CD14-positive monocyte (primary cell): ENCODE data around the gene ZFHX3. TPM values are rescaled to one million over a fixed set of nuclear protein-coding genes. Genes with fewer than 3 reads are reported as not detected.
A peak's percentile ranks its signal among the peaks of the same experiment; 100 is the strongest.

Experiments used
- DNase-seq, 3 donors: peaks; one replicate each; pipeline ENCODE4 v3.0.0-alpha.2; 2011 to 2022
- H2AFZ ChIP-seq: 2 replicates; pipeline ENCODE4 v1.6.0; 2012; ENCODE audit warnings: mild to moderate bottlenecking, low read depth, low read length, inconsistent platforms; ENCODE audit not compliant: insufficient read depth, poor library complexity, severe bottlenecking
- H3K27ac ChIP-seq, 2 donors: 1 replicate in 1 of 2; 2 replicates in 1 of 2; pipeline ENCODE4 v1.5.1; 2012 to 2013; ENCODE audit warnings: low read length in 2 of 2, control low read depth in 1 of 2, inconsistent platforms in 1 of 2, low read depth in 1 of 2, mild to moderate bottlenecking in 1 of 2
- H3K27me3 ChIP-seq, 2 donors: one replicate each; pipeline versions ENCODE4 v1.6.0 to v1.6.1; 2011 to 2013; ENCODE audit warnings: low read length in 2 of 2; ENCODE audit not compliant: control insufficient read depth in 2 of 2, insufficient read depth in 2 of 2
- H3K36me3 ChIP-seq, 2 donors: replicated peaks in 1 of 2; 1 replicate in 1 of 2; 2 replicates in 1 of 2; pipeline versions ENCODE4 v1.5.1 to v1.6.1; 2012 to 2013; ENCODE audit warnings: low read length in 2 of 2, control low read depth in 1 of 2, inconsistent platforms in 1 of 2, mild to moderate bottlenecking in 1 of 2; ENCODE audit not compliant: insufficient read depth in 2 of 2, control insufficient read depth in 1 of 2
- H3K4me1 ChIP-seq, 2 donors: 1 replicate in 1 of 2; 2 replicates in 1 of 2; pipeline versions ENCODE4 v1.5.1 to v1.6.1; 2012 to 2013; ENCODE audit warnings: low read length in 2 of 2, control low read depth in 1 of 2, inconsistent platforms in 1 of 2, mild to moderate bottlenecking in 1 of 2, moderate library complexity in 1 of 2; ENCODE audit not compliant: insufficient read depth in 2 of 2, control insufficient read depth in 1 of 2
- H3K4me2 ChIP-seq: replicated peaks from 2 replicates; pipeline ENCODE3; 2012; ENCODE audit warnings: low read length, moderate library complexity, mild to moderate bottlenecking; ENCODE audit not compliant: poor library complexity, severe bottlenecking; ENCODE audit errors: extremely low read depth
- H3K4me3 ChIP-seq, 3 experiments: fragments of 200-600 bp in 1 of 3; sonication (generic) in 1 of 3; replicated peaks in 1 of 3; 1 replicate in 2 of 3; 2 replicates in 1 of 3; pipeline ENCODE4 v1.5.1; 2011 to 2013; ENCODE audit warnings: low read length in 3 of 3, mild to moderate bottlenecking in 3 of 3, control low read depth in 2 of 3, low read depth in 2 of 3, inconsistent platforms in 1 of 3, moderate library complexity in 1 of 3
- H3K79me2 ChIP-seq: 2 replicates; pipeline ENCODE4 v1.6.0; 2012; ENCODE audit warnings: mild to moderate bottlenecking, control low read depth, inconsistent platforms, low read length, moderate library complexity; ENCODE audit not compliant: insufficient read depth
- H3K9ac ChIP-seq: 2 replicates; pipeline ENCODE4 v1.6.0; 2017; ENCODE audit warnings: low read length, mild to moderate bottlenecking; ENCODE audit not compliant: insufficient read depth, poor library complexity, severe bottlenecking
- H3K9me3 ChIP-seq, 2 donors: replicated peaks in 1 of 2; 1 replicate in 1 of 2; 2 replicates in 1 of 2; pipeline versions ENCODE4 v1.5.1 to v1.6.1; 2012 to 2013; ENCODE audit warnings: low read length in 2 of 2, control low read depth in 1 of 2; ENCODE audit not compliant: control insufficient read depth in 1 of 2, insufficient read depth in 1 of 2
- H4K20me1 ChIP-seq: 2 replicates; pipeline ENCODE4 v1.6.0; 2012; ENCODE audit warnings: mild to moderate bottlenecking, low read length, control low read depth, moderate library complexity; ENCODE audit not compliant: insufficient read depth
- H3K27ac Mint-ChIP-seq, 7 donors: one replicate each; pipeline ENCODE4 v1.8.0; 2020; ENCODE audit warnings: mild to moderate bottlenecking in 7 of 7, mixed read lengths in 7 of 7, moderate library complexity in 6 of 7, inconsistent platforms in 2 of 7
- H3K27me3 Mint-ChIP-seq, 3 donors: one replicate each; pipeline ENCODE4 v1.8.0; 2021 to 2022; ENCODE audit warnings: low read depth in 3 of 3, mild to moderate bottlenecking in 3 of 3, mixed read lengths in 3 of 3, moderate library complexity in 3 of 3, inconsistent platforms in 1 of 3
- H3K36me3 Mint-ChIP-seq, 2 donors: one replicate each; pipeline ENCODE4 v1.8.0; 2020; ENCODE audit warnings: mixed read lengths in 2 of 2, inconsistent platforms in 1 of 2, mild to moderate bottlenecking in 1 of 2
- H3K4me1 Mint-ChIP-seq: one replicate; pipeline ENCODE4 v1.8.0; 2020; ENCODE audit warnings: mild to moderate bottlenecking, mixed read lengths
- H3K4me3 Mint-ChIP-seq, 2 donors: one replicate each; pipeline ENCODE4 v1.8.0; 2020; ENCODE audit warnings: mild to moderate bottlenecking in 2 of 2, mixed read lengths in 2 of 2, moderate library complexity in 1 of 2
- H3K9me3 Mint-ChIP-seq, 7 donors: one replicate each; pipeline ENCODE4 v1.8.0; 2020 to 2022; ENCODE audit warnings: mixed read lengths in 7 of 7, mild to moderate bottlenecking in 6 of 7, moderate library complexity in 6 of 7, inconsistent platforms in 2 of 7
- WGBS: methylation state at CpG from one replicate; pipeline ENCODE4 v1.1.5; 2013; ENCODE audit warnings: missing lambda C conversion rate; ENCODE audit not compliant: insufficient coverage; 5-methylcytosine and 5-hydroxymethylcytosine counted together
- intact Hi-C, 2 donors: fragments of 100-400 bp; cut with micrococcal nuclease; formaldehyde crosslinking; loops; one replicate each; pipeline versions ENCODE4 v1.15.0 to v1.15.1; 2023
- polyA plus RNA-seq, 3 donors: library from polyadenylated mRNA; depleted of rRNA in 1 of 3; unstranded in 2 of 3; stranded (reverse) in 1 of 3; fragments of 300-500 nt in 2 of 3; fragments of >200 nt in 1 of 3; fragmentation: Illumina TruSeq in 2 of 3; gene quantifications; 1 replicate in 2 of 3; 2 replicates in 1 of 3; pipeline ENCODE4 v1.2.3, GENCODE V29; 2012 to 2021
- TF ChIP-seq, protein P1 (sequence below): fragments of 200-600 bp; IDR thresholded peaks from one replicate; pipeline ENCODE4 v1.8.0; 2022; ENCODE audit warnings: antibody characterized with exemption, mild to moderate bottlenecking

The ZFHX3 gene
- polyA plus RNA-seq, 3 donors, result 0.42 to 4.2 (median 0.43) TPM

DNA sequence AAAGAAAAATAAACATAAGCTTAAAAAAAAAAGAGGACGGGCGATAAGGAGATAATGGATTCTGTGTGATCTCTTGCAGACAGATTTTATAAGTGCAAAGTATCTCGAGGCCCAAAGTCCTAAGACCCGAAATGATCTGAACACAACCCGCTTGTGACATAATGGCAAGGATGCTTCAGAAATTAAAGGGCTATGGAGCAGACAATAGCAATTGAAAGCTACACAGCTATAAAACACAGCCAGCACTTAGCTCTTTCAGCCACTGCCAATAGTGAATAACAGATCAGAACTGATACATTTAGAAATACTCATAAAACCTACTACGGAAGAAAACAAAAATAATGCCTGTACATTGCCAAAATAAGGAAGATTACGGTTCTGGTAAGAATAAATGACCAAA is 117.5 kb downstream of the ZFHX3 start:
- Histone ChIP-seq H3K27me3 (no peaks in the 10 kb centered on the region), H3K9me3 (no peaks in the 10 kb centered on the region), H3K9ac (no peak overlapping the region), H3K4me3 (peak overlapping the region in 1 of 3 experiments; percentile 34), H3K4me2 (peak overlapping the region; percentile 56), H3K27ac (peak overlapping the region in 1 of 2 donors; percentile 99), H3K79me2 (peaks cover 9% of the 10 kb centered on the region), H4K20me1 (no peaks in the 10 kb centered on the region), H3K36me3 (no peaks in the 10 kb centered on the region), H2AFZ (no peak overlapping the region), H3K4me1 (peaks cover 69% of the 10 kb centered on the region in 2 donors)
- Mint-ChIP-seq H3K9me3 (no peaks in the 10 kb centered on the region), H3K4me3 (peak overlapping the region in 1 of 2 donors; percentile 64), H3K27ac (peak overlapping the region; percentile 76 to 100 (median 98)), H3K36me3 (peaks cover 5 to 24% of the 10 kb centered on the region in 2 donors), H3K4me1 (peaks cover 70% of the 10 kb centered on the region), H3K27me3 (peaks cover 0 to 5% (median 2%) of the 10 kb centered on the region in 3 donors)
- TF ChIP-seq, protein P1, sequence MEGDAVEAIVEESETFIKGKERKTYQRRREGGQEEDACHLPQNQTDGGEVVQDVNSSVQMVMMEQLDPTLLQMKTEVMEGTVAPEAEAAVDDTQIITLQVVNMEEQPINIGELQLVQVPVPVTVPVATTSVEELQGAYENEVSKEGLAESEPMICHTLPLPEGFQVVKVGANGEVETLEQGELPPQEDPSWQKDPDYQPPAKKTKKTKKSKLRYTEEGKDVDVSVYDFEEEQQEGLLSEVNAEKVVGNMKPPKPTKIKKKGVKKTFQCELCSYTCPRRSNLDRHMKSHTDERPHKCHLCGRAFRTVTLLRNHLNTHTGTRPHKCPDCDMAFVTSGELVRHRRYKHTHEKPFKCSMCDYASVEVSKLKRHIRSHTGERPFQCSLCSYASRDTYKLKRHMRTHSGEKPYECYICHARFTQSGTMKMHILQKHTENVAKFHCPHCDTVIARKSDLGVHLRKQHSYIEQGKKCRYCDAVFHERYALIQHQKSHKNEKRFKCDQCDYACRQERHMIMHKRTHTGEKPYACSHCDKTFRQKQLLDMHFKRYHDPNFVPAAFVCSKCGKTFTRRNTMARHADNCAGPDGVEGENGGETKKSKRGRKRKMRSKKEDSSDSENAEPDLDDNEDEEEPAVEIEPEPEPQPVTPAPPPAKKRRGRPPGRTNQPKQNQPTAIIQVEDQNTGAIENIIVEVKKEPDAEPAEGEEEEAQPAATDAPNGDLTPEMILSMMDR, result no peak
- intact Hi-C loops, result loop anchor here (5.0 to 10.0 kb wide), 4 partner anchors 114 to 726 kb away; partner anchors contain the start of gene ZFHX3 (in 1 of the 2)
- 97% methylated on average over 5 of the region's 7 CpGs for WGBS
- no peak for DNase-seq

DNA sequence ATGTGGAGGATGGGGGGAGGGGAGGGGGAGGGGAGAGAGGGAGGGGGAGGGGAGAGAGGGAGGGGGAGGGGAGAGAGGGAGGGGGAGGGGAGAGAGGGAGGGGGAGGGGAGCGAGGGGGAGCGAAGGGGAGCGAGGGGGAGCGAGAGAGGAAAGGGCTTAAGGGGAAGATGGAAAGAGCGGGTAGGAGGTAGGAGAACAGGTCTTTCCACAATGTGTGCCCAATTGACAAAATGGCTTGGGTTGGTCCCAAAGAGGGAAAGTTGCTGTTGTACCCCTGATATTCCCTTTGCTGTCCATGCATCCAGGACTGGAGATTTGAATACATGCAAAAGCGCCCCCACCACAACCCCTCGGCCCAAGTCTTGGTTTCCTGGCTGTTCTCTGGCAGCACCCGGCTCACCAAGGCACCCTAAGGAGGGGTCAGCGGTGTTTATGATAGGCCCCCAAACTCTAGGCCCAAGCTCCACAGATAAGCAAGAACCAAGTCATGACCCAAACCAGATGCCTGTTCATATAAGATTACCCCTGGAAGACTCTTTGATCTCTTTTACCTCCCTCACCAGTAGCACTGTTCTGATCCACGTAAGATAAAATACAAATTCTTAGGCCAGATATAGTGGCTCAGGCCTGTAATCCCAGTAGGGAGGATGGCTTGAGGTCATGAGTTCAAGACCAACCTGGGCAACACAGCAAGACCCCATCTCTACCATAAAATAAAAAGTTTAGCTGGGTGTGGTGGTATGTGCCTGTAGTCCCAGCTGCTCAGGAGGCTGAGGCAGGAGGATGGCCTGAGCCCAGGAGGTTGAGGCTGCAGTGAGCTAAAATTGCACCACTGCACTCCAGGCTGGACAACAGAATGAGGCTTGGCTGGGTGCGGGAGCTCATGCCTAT is 119.6 kb downstream of the ZFHX3 start:
- H3K27me3 Mint-ChIP-seq, result peaks cover 0 to 5% (median 2%) of the 10 kb centered on the region in 3 donors
- peaks cover 0 to 2% (median 0%) of the 10 kb centered on the region in 7 donors for H3K9me3 Mint-ChIP-seq
- Histone ChIP-seq H3K79me2 (peaks cover 9% of the 10 kb centered on the region), H3K27ac (peak overlapping the region; percentile 61 to 71), H3K27me3 (no peaks in the 10 kb centered on the region), H3K4me1 (peaks cover 60 to 63% of the 10 kb centered on the region in 2 donors), H3K4me3 (no peak overlapping the region), H3K36me3 (no peaks in the 10 kb centered on the region), H3K9me3 (no peaks in the 10 kb centered on the region), H3K4me2 (peak overlapping the region; percentile 53), H4K20me1 (no peaks in the 10 kb centered on the region), H2AFZ (no peak overlapping the region), H3K9ac (no peak overlapping the region)
- H3K36me3 Mint-ChIP-seq, result peaks cover 3 to 28% of the 10 kb centered on the region in 2 donors
- H3K4me3 Mint-ChIP-seq, result no peak overlapping the region
- TF ChIP-seq, protein P1, result no peak
- H3K27ac Mint-ChIP-seq, result peak overlapping the region; percentile 84 to 96 (median 93)
- intact Hi-C loops, result no loop called here
- H3K4me1 Mint-ChIP-seq, result peaks cover 67% of the 10 kb centered on the region
- 98% methylated on average over 8 of the region's 11 CpGs for WGBS
- no peak for DNase-seq
